ENCODE data around the gene LRMDA. TPM values are rescaled to one million over a fixed set of nuclear protein-coding genes. Genes with fewer than 3 reads are reported as not detected.

Gene LRMDA
- total RNA-seq, 2 experiments from 2014 or later, result not detected

- ATAC-seq (ENCODE audit: poor library complexity) (no peak), DNase-seq (no peak)
- Histone ChIP-seq H3K27ac (ENCODE audit: low read depth in 1 of 2, low read length in 2 of 2) (no peak overlapping the region), H3K4me1 (ENCODE audit: insufficient read depth, low read length) (no peaks in the 10 kb centered on the region), H3K9me3 (ENCODE audit: control insufficient read depth in 1 of 2, insufficient read depth in 1 of 2, low read length in 2 of 2) (no peaks in the 10 kb centered on the region), H3K36me3 (ENCODE audit: insufficient read depth, low read length) (no peaks in the 10 kb centered on the region), H3K4me3 (ENCODE audit: low read length) (no peak overlapping the region), H3K27me3 (ENCODE audit: control insufficient read depth in 1 of 2, insufficient read depth in 2 of 2, low read length in 2 of 2) (no peaks in the 10 kb centered on the region)
- intact Hi-C loops (cut with DNase I, micrococcal nuclease), result no loop called here
- Mint-ChIP-seq H3K36me3 (ENCODE audit: low read depth) (no peaks in the 10 kb centered on the region), H3K27me3 (peaks cover 4% of the 10 kb centered on the region), H3K27ac (no peak overlapping the region), H3K4me3 (no peak overlapping the region), H3K4me1 (ENCODE audit: low read depth) (no peaks in the 10 kb centered on the region), H3K9me3 (peaks cover 2% of the 10 kb centered on the region)
- TF ChIP-seq, protein P1, sequence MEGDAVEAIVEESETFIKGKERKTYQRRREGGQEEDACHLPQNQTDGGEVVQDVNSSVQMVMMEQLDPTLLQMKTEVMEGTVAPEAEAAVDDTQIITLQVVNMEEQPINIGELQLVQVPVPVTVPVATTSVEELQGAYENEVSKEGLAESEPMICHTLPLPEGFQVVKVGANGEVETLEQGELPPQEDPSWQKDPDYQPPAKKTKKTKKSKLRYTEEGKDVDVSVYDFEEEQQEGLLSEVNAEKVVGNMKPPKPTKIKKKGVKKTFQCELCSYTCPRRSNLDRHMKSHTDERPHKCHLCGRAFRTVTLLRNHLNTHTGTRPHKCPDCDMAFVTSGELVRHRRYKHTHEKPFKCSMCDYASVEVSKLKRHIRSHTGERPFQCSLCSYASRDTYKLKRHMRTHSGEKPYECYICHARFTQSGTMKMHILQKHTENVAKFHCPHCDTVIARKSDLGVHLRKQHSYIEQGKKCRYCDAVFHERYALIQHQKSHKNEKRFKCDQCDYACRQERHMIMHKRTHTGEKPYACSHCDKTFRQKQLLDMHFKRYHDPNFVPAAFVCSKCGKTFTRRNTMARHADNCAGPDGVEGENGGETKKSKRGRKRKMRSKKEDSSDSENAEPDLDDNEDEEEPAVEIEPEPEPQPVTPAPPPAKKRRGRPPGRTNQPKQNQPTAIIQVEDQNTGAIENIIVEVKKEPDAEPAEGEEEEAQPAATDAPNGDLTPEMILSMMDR (IDR thresholded peaks at IDR 0.05), result no peak
- ChIA-PET POLR2A (no interaction called here), CTCF (no interaction called here)
Measured at GRCh38 chr10:75880031-75880775, 448.8 kb downstream of the LRMDA start.

DNA sequence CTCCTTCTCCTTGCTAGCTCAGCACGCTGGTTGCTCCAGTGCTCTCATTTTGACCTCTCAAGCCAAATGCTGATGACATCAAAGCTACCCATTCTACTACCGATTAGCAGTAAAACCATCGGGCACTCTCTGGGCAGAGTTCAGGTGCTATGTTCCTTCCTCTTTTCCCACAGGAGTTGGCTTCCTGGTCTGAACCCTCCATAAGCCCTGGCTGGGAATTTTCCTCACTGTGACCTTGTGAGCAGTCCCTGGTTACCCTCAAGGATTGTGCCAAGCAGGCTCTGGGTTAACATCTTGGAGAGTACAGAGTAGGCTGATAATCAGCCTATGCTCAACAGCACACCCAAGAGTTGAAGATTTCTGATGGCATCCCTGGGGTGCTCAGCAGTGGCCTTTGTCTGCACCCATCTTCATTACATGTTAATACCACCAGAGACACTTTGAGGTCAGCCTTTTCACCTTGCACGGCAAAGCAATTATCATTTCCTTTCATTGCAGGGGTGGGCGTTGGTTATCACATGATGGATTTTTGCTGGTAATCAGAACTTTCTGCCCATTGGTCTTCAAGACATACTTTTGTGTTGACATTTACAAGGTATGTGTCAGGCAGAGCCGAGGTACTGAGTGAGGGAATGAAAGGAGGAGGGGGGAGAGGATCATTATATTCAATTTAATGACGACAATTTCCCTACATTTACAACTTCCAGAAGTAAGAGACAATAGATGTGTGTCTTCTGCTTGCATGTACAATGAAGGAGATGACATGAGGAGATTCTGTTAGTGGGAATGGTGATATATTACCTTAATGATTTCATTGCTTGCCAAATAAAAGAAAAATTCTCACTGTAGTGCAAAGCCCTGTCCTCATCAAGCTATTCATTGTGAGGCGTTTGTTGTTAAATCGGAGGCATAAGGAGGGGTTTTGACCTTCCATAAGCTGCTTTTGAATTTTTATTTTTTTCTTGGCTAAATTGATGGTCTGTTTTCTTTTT, 452.0 kb downstream of the LRMDA start:
- ATAC-seq (ENCODE audit: poor library complexity) (no peak), DNase-seq (no peak)
- no peaks in the 10 kb centered on the region for H3K36me3 Mint-ChIP-seq (ENCODE audit: low read depth)
- H3K27me3 Mint-ChIP-seq, result no peaks in the 10 kb centered on the region
- H3K4me3 Mint-ChIP-seq, result no peak overlapping the region
- no peaks in the 10 kb centered on the region for H3K4me1 ChIP-seq (ENCODE audit: insufficient read depth, low read length)
- no peaks in the 10 kb centered on the region for H3K27me3 ChIP-seq (ENCODE audit: control insufficient read depth in 1 of 2, insufficient read depth in 2 of 2, low read length in 2 of 2)
- CTCF ChIA-PET, result no interaction called here
- no peak overlapping the region for H3K27ac ChIP-seq (ENCODE audit: low read depth in 1 of 2, low read length in 2 of 2)
- H3K4me1 Mint-ChIP-seq (ENCODE audit: low read depth), result no peaks in the 10 kb centered on the region
- TF ChIP-seq, protein P1 (IDR thresholded peaks at IDR 0.05), result no peak
- H3K9me3 ChIP-seq (ENCODE audit: control insufficient read depth in 1 of 2, insufficient read depth in 1 of 2, low read length in 2 of 2), result no peaks in the 10 kb centered on the region
- no peak overlapping the region for H3K27ac Mint-ChIP-seq
- POLR2A ChIA-PET, result no interaction called here
- H3K36me3 ChIP-seq (ENCODE audit: insufficient read depth, low read length), result no peaks in the 10 kb centered on the region
- no peak overlapping the region for H3K4me3 ChIP-seq (ENCODE audit: low read length)
- intact Hi-C loops (cut with DNase I, micrococcal nuclease), result no loop called here
- peaks cover 2% of the 10 kb centered on the region for H3K9me3 Mint-ChIP-seq

- H3K27ac Mint-ChIP-seq, result no peak overlapping the region
- H3K4me3 ChIP-seq (ENCODE audit: low read length), result no peak overlapping the region
- TF ChIP-seq, protein P1 (IDR thresholded peaks at IDR 0.05), result no peak
- no peak for DNase-seq
- ChIA-PET POLR2A (no interaction called here), CTCF (no interaction called here)
- no peak overlapping the region for H3K27ac ChIP-seq (ENCODE audit: low read depth in 1 of 2, low read length in 2 of 2)
- no peaks in the 10 kb centered on the region for H3K36me3 Mint-ChIP-seq (ENCODE audit: low read depth)
- H3K9me3 ChIP-seq (ENCODE audit: control insufficient read depth in 1 of 2, insufficient read depth in 1 of 2, low read length in 2 of 2), result no peaks in the 10 kb centered on the region
- no peaks in the 10 kb centered on the region for H3K4me1 Mint-ChIP-seq (ENCODE audit: low read depth)
- no peaks in the 10 kb centered on the region for H3K36me3 ChIP-seq (ENCODE audit: insufficient read depth, low read length)
- ATAC-seq (ENCODE audit: poor library complexity), result no peak
- no peaks in the 10 kb centered on the region for H3K27me3 ChIP-seq (ENCODE audit: control insufficient read depth in 1 of 2, insufficient read depth in 2 of 2, low read length in 2 of 2)
- peaks cover 2% of the 10 kb centered on the region for H3K9me3 Mint-ChIP-seq
- no peaks in the 10 kb centered on the region for H3K27me3 Mint-ChIP-seq
- no peak overlapping the region for H3K4me3 Mint-ChIP-seq
- H3K4me1 ChIP-seq (ENCODE audit: insufficient read depth, low read length), result no peaks in the 10 kb centered on the region
- intact Hi-C loops (cut with DNase I, micrococcal nuclease), result no loop called here
Measured at GRCh38 chr10:75884808-75885207, 453.4 kb downstream of the LRMDA start.
